Uterus (tissue), 2 donors: ENCODE results near the gene FLVCR2.

Experiments used
- CTCF ChIP-seq, 4 experiments: fragments of 200-600 bp in 2 of 4; fragments of 450-650 bp in 2 of 4; sonication (generic) in 2 of 4; IDR thresholded peaks; one replicate each; pipeline ENCODE4 v1.5.1; 2016 to 2019; ENCODE audit warnings: antibody characterized with exemption in 4 of 4, mild to moderate bottlenecking in 2 of 4, moderate library complexity in 1 of 4
- POLR2A ChIP-seq, 2 donors: fragments of 450-650 bp; IDR thresholded peaks; one replicate each; pipeline ENCODE4 v1.6.1; 2016; ENCODE audit warnings: antibody characterized with exemption in 2 of 2, mild to moderate bottlenecking in 1 of 2, moderate library complexity in 1 of 2

GRCh38 chr14:75579338-75579864 is 981 bp downstream of the FLVCR2 start:
- TF ChIP-seq CTCF (IDR thresholded peaks at IDR 0.05), result no peak
- TF ChIP-seq POLR2A (IDR thresholded peaks at IDR 0.05), result no peak
